Measurements from ENCODE around the gene OR2F2.

Gene OR2F2

DNA sequence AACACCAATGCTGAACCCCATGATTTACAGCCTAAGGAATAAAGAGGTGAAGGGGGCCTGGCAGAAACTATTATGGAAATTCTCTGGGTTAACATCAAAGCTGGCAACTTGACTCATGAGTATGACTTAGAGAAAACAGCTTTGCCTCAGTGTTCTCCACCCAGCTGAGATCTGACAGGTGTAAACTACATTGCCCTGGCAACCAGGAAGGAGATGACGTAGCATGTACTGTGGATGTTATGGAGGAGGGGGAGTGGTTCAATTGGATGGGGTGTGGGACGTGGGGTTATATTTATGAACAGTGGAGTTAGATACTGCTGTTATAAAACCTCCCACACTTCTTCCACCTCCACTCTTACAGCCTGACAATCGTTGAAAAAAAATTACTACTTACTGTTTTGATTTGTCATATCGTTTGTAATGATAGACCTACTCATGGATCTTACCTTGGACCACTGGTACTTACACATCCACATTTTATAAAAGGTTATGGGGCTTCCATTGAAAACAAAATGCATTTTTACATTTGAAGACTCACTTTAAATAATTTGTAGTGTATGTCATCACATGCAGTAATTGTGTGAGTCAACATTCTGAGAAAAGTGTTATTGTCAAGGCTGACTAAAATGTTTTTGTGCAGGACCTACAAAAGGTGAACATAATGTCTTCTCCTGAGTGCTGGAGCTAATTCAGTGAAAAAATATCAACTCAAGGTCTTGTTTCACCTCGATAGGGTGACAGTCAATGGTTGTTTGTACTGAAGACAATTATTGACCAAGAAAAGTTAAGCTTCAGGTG lies 26.0 kb downstream of the OR2F2 start:
- DNase-seq (ENCODE audit: extremely low read depth, low read depth), result no peak
- TF ChIP-seq, protein P1, sequence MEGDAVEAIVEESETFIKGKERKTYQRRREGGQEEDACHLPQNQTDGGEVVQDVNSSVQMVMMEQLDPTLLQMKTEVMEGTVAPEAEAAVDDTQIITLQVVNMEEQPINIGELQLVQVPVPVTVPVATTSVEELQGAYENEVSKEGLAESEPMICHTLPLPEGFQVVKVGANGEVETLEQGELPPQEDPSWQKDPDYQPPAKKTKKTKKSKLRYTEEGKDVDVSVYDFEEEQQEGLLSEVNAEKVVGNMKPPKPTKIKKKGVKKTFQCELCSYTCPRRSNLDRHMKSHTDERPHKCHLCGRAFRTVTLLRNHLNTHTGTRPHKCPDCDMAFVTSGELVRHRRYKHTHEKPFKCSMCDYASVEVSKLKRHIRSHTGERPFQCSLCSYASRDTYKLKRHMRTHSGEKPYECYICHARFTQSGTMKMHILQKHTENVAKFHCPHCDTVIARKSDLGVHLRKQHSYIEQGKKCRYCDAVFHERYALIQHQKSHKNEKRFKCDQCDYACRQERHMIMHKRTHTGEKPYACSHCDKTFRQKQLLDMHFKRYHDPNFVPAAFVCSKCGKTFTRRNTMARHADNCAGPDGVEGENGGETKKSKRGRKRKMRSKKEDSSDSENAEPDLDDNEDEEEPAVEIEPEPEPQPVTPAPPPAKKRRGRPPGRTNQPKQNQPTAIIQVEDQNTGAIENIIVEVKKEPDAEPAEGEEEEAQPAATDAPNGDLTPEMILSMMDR (IDR thresholded peaks at IDR 0.05; ENCODE audit: low read depth, low read length), result no peak

DNA sequence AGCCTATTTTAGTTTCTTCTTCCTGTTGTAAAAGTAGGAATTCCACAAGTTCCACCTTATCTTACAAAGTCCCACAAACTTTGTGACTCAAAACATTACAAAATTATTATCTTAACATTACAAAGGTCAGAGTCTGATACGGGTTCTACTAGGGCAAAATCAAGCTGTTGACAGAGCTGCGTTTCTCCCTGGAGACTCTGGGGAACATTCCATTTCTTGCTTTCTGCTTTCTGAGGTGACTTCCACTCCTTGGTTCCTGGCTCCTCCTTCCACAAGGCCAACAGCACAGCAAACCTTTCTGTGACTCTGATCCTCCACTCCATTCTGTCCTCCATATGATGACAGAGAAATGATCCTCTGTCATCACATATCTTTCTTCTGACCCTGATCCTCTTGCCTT lies 30.2 kb downstream of the OR2F2 start:
- TF ChIP-seq, protein P1 (IDR thresholded peaks at IDR 0.05; ENCODE audit: low read depth, low read length), result no peak

GRCh38 chr7:143967398-143967797 lies 32.4 kb downstream of the OR2F2 start:
- TF ChIP-seq, protein P1 (IDR thresholded peaks at IDR 0.05; ENCODE audit: low read depth, low read length), result no peak
- DNase-seq (ENCODE audit: extremely low read depth, low read depth), result no peak

More for the DNA sequence above, 30.2 kb downstream of the OR2F2 start:
- DNase-seq (ENCODE audit: extremely low read depth, low read depth), result no peak

- TF ChIP-seq, protein P1 (IDR thresholded peaks at IDR 0.05; ENCODE audit: low read depth, low read length), result no peak
- no peak for DNase-seq (ENCODE audit: extremely low read depth, low read depth)
Observed at GRCh38 chr7:143973870-143974416, 38.9 kb downstream of the OR2F2 start.

DNA sequence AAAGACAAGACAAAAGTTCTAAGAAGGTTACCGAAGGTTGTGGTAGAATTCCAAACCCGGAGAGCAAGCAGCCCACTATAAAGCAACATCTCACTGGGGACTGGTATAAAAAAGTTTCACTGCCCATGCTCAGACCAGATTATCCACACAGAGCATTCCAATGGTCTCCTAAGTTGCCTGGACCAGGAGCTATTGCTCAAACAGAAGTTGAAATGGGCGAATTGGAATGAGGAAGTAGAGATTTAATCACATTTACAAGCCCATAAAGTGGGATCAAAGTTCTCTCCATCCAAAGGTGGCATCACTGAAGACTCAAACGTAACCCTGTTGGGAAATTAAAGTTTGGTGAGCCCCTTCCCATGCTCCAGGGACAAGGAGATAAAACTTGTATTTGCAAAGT lies 39.4 kb downstream of the OR2F2 start:
- DNase-seq (ENCODE audit: extremely low read depth, low read depth), result no peak
- TF ChIP-seq, protein P1 (IDR thresholded peaks at IDR 0.05; ENCODE audit: low read depth, low read length), result no peak

- no peak for DNase-seq (ENCODE audit: extremely low read depth, low read depth)
- TF ChIP-seq, protein P1 (IDR thresholded peaks at IDR 0.05; ENCODE audit: low read depth, low read length), result no peak; the same call in 1 of the 2 replicates
Observed at GRCh38 chr7:143975617-143976016, 40.6 kb downstream of the OR2F2 start.

DNA sequence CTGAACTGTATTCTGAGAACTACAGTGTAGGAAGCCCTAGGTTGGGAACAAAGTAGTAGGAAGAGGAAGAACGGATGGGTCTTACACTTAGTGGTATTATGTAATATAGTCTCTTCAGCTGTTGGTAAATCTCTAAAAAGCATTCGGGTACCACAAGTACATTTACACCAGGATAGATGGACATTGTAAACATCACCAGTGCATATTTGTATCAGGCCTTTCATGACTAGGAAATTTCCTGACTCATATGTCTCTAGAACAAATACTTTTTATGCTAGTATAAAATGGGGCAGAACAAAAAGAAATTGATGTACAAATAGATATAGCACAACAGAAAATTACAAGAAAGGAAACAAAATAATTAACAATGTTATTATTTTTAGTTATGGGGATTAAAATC lies 43.6 kb downstream of the OR2F2 start:
- TF ChIP-seq, protein P1 (IDR thresholded peaks at IDR 0.05; ENCODE audit: low read depth, low read length), result no peak
- DNase-seq (ENCODE audit: extremely low read depth, low read depth), result no peak
